ENCODE measurements around the gene CAST.

The CAST gene

DNA sequence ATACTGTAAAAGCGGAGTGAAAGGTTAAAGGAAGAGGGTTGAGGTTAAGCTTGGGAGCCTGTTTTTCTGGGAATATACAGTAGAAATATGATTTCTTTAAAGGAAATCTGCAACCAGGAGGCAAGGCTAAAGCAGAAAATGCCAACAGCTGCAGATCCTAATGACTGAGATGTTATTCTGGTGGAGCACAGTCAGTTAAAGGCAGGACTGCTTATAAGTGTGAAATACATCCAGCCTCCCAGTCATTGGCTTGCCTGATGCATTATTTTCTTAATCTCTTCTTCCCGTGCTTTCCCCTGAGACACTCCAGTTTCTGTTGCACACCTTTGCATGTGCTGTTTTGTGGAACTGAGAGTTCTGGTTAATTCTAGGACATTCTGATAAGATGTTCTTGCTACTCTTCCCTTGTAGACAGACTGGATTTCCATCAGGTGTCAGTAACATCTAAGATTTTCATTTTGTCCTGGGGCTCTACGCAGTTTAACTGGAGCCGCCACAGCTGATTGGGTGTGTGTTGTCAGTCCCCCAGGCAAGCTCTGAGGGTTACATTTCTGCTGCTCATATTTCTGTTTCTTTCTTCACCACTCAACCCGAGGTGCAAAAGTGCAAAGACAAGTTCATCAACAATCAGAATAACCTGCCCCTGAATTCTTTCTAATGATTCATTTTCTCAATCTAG is 44.4 kb downstream of the CAST start:
- Histone ChIP-seq H3K4me3 (no peak overlapping the region), H3K4me1 (peaks cover 7 to 24% (median 10%) of the 10 kb centered on the region in 10 experiments; a peak in 16 of 20 replicates), H3K9me3 (replicated peaks in 1 of 11) (no peaks in the 10 kb centered on the region), H3K9ac (no peak overlapping the region), H3K27ac (no peak overlapping the region), H3K4me2 (no peak overlapping the region), H3K27me3 (peaks cover 13 to 29% (median 25%) of the 10 kb centered on the region in 11 experiments), H3K36me3 (peaks cover 0 to 12% (median 6%) of the 10 kb centered on the region in 11 experiments; a peak in 6 of 22 replicates), H4K20me1 (peaks cover 19 to 100% (median 41%) of the 10 kb centered on the region in 11 experiments; a peak in 20 of 22 replicates)
- no peak for TF ChIP-seq Cebpa-rat (IDR thresholded peaks at IDR 0.05)

DNA sequence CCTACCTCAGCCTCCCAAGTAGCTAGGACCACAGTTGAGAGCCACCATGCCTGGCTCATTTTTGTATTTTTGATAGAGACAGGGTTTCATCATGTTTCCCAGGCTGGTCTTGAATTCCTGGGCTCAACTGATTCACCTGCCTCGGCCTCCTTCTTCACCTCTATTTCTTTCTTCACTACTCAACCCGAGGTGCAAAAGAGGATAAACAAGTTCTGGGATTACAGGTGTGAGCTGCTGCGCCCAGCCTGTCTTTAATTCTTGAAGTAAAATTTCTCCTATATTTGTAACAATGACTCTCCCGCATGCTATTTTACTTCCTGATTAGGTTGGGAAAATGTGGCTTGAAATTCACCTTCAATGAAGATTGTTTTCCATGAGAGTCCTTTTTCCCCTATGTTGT is 46.4 kb downstream of the CAST start:
- no peak overlapping the region for H3K4me2 ChIP-seq
- H3K27ac ChIP-seq = no peak overlapping the region
- no peak for TF ChIP-seq Cebpa-rat (IDR thresholded peaks at IDR 0.05)
- H3K9me3 ChIP-seq (replicated peaks in 1 of 11) = no peaks in the 10 kb centered on the region
- peaks cover 0 to 4% (median 0%) of the 10 kb centered on the region in 10 experiments; a peak in 5 of 20 replicates for H3K4me1 ChIP-seq
- peaks cover 0 to 27% (median 0%) of the 10 kb centered on the region in 11 experiments; a peak in 7 of 22 replicates for H3K36me3 ChIP-seq
- no peak overlapping the region for H3K9ac ChIP-seq
- H3K27me3 ChIP-seq = peaks cover 0 to 9% (median 5%) of the 10 kb centered on the region in 11 experiments; a peak in 18 of 22 replicates
- H3K4me3 ChIP-seq = no peak overlapping the region
- H4K20me1 ChIP-seq = peaks cover 2 to 100% (median 22%) of the 10 kb centered on the region in 11 experiments; a peak in 18 of 22 replicates

DNA sequence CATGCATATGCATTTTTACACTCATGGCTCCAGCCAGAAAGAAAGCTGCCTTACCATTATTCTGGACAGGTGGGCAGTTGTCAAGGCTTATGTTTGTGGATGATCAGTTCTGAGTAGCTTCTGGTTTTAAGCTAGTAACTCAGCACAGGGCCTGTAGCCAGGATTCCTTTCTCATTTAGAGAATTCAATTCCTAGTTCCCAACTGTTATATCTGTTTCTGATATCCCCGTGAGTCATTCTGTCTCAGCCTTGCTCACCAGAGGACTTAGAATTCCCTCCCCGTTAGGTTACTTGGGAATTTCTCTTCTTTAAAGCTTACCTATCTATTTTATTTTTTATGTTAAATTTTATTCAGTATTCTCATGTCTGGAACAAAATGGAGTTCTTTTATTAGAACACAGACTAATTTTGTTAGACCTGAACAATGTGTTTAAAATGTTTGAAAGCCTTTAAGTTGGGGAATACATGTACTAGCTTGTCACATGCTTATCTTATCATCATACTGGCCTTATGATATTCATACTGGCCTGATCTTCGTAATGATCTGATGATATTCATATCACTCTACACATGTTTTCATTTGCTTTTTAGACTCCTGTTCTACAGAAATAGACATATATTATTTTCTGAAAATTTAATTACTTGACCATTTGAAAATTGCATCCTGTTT is 47.1 kb downstream of the CAST start:
- TF ChIP-seq Cebpa-rat (IDR thresholded peaks at IDR 0.05) = no peak
- Histone ChIP-seq H3K27ac (no peak overlapping the region), H3K9ac (no peak overlapping the region), H3K36me3 (peaks cover 0 to 29% (median 0%) of the 10 kb centered on the region in 11 experiments; a peak in 7 of 22 replicates), H3K9me3 (replicated peaks in 1 of 11) (no peaks in the 10 kb centered on the region), H4K20me1 (peaks cover 0 to 100% (median 15%) of the 10 kb centered on the region in 11 experiments; a peak in 10 of 22 replicates), H3K4me1 (peaks cover 0 to 3% (median 2%) of the 10 kb centered on the region in 10 experiments; a peak in 13 of 20 replicates), H3K4me3 (no peak overlapping the region), H3K27me3 (peaks cover 0 to 2% (median 0%) of the 10 kb centered on the region in 11 experiments; a peak in 1 of 22 replicates), H3K4me2 (no peak overlapping the region)

DNA sequence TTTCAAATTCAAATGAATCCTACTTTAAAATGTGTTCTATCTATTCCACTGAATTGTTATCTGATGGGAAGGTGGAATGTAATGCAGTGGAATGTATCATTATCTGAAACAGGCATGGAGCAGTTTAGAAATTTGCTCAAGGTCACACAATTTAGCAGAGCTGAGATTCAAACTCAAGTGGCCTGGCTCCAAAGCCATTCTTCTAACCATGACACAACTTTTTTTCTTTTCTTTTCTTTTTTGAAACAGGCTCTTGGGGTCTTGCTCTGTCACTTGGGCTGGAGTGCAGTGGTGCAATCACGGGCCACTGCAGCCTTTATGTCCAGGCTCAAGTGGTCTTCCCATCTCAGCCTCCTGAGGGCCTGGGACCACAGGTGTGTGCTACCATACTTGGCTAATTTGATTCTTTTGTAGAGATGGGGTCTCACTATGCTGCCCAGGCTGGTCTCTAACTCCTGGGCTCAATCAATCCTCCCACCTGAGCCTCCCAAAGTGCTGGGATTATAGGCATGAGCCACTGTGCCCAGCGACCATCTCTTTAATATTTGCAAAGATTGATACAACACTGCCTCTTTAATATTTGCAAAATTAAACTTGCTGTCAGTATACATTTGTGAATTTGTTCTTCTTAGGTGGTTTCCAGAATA is 50.0 kb downstream of the CAST start:
- H3K4me2 ChIP-seq = no peak overlapping the region
- H3K4me3 ChIP-seq = no peak overlapping the region
- H3K36me3 ChIP-seq = peaks cover 0 to 44% (median 0%) of the 10 kb centered on the region in 11 experiments; a peak in 7 of 22 replicates
- no peaks in the 10 kb centered on the region for H3K9me3 ChIP-seq (replicated peaks in 1 of 11)
- H3K9ac ChIP-seq = no peak overlapping the region
- TF ChIP-seq Cebpa-rat (IDR thresholded peaks at IDR 0.05) = no peak
- H3K27me3 ChIP-seq = no peaks in the 10 kb centered on the region
- peaks cover 0 to 14% (median 11%) of the 10 kb centered on the region in 10 experiments; a peak in 14 of 20 replicates for H3K4me1 ChIP-seq
- H4K20me1 ChIP-seq = peaks cover 0 to 100% (median 5%) of the 10 kb centered on the region in 11 experiments; a peak in 8 of 22 replicates
- H3K27ac ChIP-seq = no peak overlapping the region

DNA sequence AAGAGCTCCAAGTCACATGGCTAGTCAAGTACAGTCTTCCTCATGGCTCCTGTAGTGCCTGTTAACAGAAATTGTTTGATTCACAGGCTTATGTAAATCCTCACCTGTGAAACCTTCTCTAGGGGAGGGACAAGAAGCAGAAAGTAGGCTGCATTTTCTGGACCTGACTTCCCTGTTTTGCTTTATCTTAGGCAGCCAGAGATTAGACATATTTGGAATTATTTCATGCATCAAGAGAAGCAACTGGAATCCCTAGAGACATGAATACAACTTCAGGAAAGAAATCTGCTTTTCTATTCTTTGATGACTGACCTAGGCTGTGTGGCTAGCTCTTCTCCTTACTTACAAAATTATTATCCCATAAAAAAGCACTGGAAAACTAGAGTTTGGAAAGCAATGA is 52.3 kb downstream of the CAST start:
- H3K9me3 ChIP-seq (replicated peaks in 1 of 11) = no peaks in the 10 kb centered on the region
- no peak for TF ChIP-seq Cebpa-rat (IDR thresholded peaks at IDR 0.05)
- peaks cover 0 to 14% (median 11%) of the 10 kb centered on the region in 10 experiments; a peak in 14 of 20 replicates for H3K4me1 ChIP-seq
- no peak overlapping the region; a peak in 2 of 22 replicates for H3K27ac ChIP-seq
- H3K4me3 ChIP-seq = no peak overlapping the region
- H3K36me3 ChIP-seq = peaks cover 0 to 50% (median 0%) of the 10 kb centered on the region in 11 experiments; a peak in 7 of 22 replicates
- peaks cover 0 to 99% (median 0%) of the 10 kb centered on the region in 11 experiments; a peak in 6 of 22 replicates for H4K20me1 ChIP-seq
- H3K4me2 ChIP-seq = peak overlapping the region in 7 of 11 experiments; percentile 3 to 38 (median 18); a peak in 12 of 22 replicates
- no peak overlapping the region for H3K9ac ChIP-seq
- H3K27me3 ChIP-seq = no peaks in the 10 kb centered on the region

DNA sequence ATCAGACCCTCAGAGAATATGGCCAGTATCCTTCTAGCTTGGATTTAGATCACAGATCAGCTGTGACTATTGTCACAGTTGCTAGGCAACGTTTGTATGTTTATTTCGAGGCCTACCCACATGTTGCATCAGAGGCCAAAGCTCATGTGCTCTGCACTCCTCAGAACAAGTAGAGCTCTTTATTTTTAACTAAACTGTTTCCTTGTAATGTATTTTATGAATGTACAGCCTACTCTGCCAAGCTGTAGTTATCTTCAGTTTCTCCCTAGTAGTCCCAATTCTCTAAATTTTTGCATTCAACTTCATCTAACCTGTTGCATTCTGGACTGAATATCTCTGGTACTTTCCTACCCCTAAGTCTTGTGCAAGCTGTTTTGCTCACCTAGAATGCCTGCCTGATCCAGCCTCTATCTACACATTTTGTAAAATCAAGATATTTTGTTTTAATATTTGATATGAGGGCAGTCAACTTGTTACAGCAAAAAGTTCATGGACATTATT is 52.8 kb downstream of the CAST start:
- Histone ChIP-seq H3K36me3 (peaks cover 0 to 55% (median 0%) of the 10 kb centered on the region in 11 experiments; a peak in 7 of 22 replicates), H3K9me3 (replicated peaks in 1 of 11) (no peaks in the 10 kb centered on the region), H3K4me2 (peak overlapping the region in 7 of 11 experiments; percentile 3 to 38 (median 18); a peak in 11 of 22 replicates), H3K4me3 (no peak overlapping the region), H4K20me1 (peaks cover 0 to 99% (median 0%) of the 10 kb centered on the region in 11 experiments; a peak in 5 of 22 replicates), H3K9ac (no peak overlapping the region), H3K27me3 (no peaks in the 10 kb centered on the region), H3K27ac (peak overlapping the region in 1 of 11 experiments; percentile 25; a peak in 2 of 22 replicates), H3K4me1 (peaks cover 0 to 14% (median 11%) of the 10 kb centered on the region in 10 experiments; a peak in 14 of 20 replicates)
- 0 out of 22 replicates have a peak, but pooled peaks of 1 of the 11 experiments have one; percentile 26 for TF ChIP-seq Cebpa-rat (IDR thresholded peaks at IDR 0.05)

DNA sequence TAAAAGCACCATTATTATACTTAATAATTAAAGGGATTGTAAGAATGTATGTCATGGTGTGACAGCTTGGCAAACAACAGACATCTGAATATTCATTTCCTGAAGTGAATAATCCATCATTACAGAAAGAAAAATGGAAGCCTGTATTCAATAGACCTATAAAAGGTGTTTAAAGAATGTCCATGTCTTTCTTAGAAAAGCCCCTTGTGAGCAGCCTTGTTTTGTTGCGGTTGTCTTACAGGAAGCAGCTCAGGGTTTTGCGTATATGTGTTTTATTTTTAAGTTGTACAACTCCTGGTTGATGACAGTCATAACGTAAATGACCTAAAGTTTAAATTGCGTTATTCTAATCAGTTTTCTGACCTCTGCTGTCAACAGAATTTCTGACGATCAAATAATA is 53.8 kb downstream of the CAST start:
- Histone ChIP-seq H3K9ac (no peak overlapping the region), H3K27ac (no peak overlapping the region), H4K20me1 (peaks cover 0 to 99% (median 0%) of the 10 kb centered on the region in 11 experiments; a peak in 7 of 22 replicates), H3K4me3 (no peak overlapping the region), H3K4me2 (no peak overlapping the region), H3K27me3 (no peaks in the 10 kb centered on the region), H3K9me3 (replicated peaks in 1 of 11) (no peaks in the 10 kb centered on the region), H3K4me1 (peaks cover 0 to 14% (median 11%) of the 10 kb centered on the region in 10 experiments; a peak in 14 of 20 replicates), H3K36me3 (peaks cover 0 to 56% (median 0%) of the 10 kb centered on the region in 11 experiments; a peak in 7 of 22 replicates)
- no peak for TF ChIP-seq Cebpa-rat (IDR thresholded peaks at IDR 0.05)

DNA sequence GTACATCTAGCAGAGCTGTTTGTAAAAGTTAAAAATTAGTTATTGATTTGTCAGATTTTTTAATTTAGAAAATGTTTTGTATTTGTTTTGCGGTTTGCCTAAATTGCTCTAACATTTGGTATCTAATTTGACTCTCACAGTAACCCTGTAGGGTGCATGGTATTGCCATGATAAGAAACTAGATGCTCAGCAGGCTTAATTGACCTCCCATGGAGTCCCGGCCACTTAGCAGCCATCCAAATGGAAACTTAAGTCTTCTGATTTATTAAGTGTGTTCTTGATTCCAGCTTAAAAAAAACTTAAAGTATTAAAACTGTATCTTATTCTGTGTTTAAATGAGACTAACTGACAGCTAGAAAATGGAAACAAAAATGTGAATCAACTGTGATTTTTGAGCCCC is 54.5 kb downstream of the CAST start:
- Histone ChIP-seq H3K9me3 (replicated peaks in 1 of 11) (no peaks in the 10 kb centered on the region), H3K36me3 (peaks cover 0 to 56% (median 0%) of the 10 kb centered on the region in 11 experiments; a peak in 7 of 22 replicates), H3K9ac (no peak overlapping the region), H3K27me3 (no peaks in the 10 kb centered on the region), H3K4me3 (no peak overlapping the region), H3K4me1 (peaks cover 0 to 14% (median 11%) of the 10 kb centered on the region in 10 experiments; a peak in 14 of 20 replicates), H3K27ac (no peak overlapping the region), H4K20me1 (peaks cover 0 to 99% (median 0%) of the 10 kb centered on the region in 11 experiments; a peak in 8 of 22 replicates), H3K4me2 (no peak overlapping the region)
- TF ChIP-seq Cebpa-rat (IDR thresholded peaks at IDR 0.05) = no peak

Data from BLaER1 treated with 17β-estradiol and CSF1 and Interleukin-3, amounts not matched to agents 10 nM and 100 nM (cell line).